ENCODE results near the gene ERICH2.

ERICH2 gene

GRCh38 chr2:170818752-170819470, 48.7 kb downstream of the ERICH2 start:
- H3K27ac ChIP-seq = no peak overlapping the region
- H3K4me3 ChIP-seq = peak overlapping the region; percentile 51 to 68
- TF ChIP-seq CTCF (IDR thresholded peaks at IDR 0.05) = no peak
- H3K36me3 ChIP-seq = no peaks in the 10 kb centered on the region
- intact Hi-C loops (cut with DNase I; ENCODE audit: low total_unique reads) = loop anchor here (5.0 kb wide), 2 partner anchors 102 to 457 kb away; partner anchors contain the start of gene SP5
- no peaks in the 10 kb centered on the region for H3K9me3 ChIP-seq
- no peak for DNase-seq
- H3K27me3 ChIP-seq = peaks cover 10 to 71% of the 10 kb centered on the region in 2 donors
- H3K4me1 ChIP-seq = peaks cover 0 to 88% (median 68%) of the 10 kb centered on the region in 4 donors

- peaks cover 0 to 87% (median 70%) of the 10 kb centered on the region in 4 donors for H3K4me1 ChIP-seq
- intact Hi-C loops (cut with DNase I; ENCODE audit: low total_unique reads) = loop anchor here (5.0 kb wide), 2 partner anchors 103 to 458 kb away; partner anchors contain the start of gene SP5
- DNase-seq = no peak
- H3K27me3 ChIP-seq = peaks cover 8 to 64% of the 10 kb centered on the region in 2 donors
- no peak for TF ChIP-seq CTCF (IDR thresholded peaks at IDR 0.05)
- no peaks in the 10 kb centered on the region for H3K36me3 ChIP-seq
- no peaks in the 10 kb centered on the region for H3K9me3 ChIP-seq
- no peak overlapping the region for H3K27ac ChIP-seq
- H3K4me3 ChIP-seq = peak overlapping the region in 1 of 2 donors; percentile 58
Observed at GRCh38 chr2:170819680-170820664, 49.8 kb downstream of the ERICH2 start.

GRCh38 chr2:170820757-170821530, 50.8 kb downstream of the ERICH2 start:
- Histone ChIP-seq H3K27me3 (peaks cover 2 to 54% of the 10 kb centered on the region in 2 donors), H3K4me1 (peaks cover 0 to 78% (median 62%) of the 10 kb centered on the region in 4 donors), H3K9me3 (no peaks in the 10 kb centered on the region), H3K4me3 (peak overlapping the region in 1 of 2 donors; percentile 58), H3K27ac (no peak overlapping the region), H3K36me3 (no peaks in the 10 kb centered on the region)
- no peak for TF ChIP-seq CTCF (IDR thresholded peaks at IDR 0.05)
- intact Hi-C loops (cut with DNase I; ENCODE audit: low total_unique reads) = no loop called here
- DNase-seq = no peak

- no peak for TF ChIP-seq CTCF (IDR thresholded peaks at IDR 0.05)
- no peaks in the 10 kb centered on the region for H3K36me3 ChIP-seq
- H3K4me1 ChIP-seq = peaks cover 0 to 71% (median 55%) of the 10 kb centered on the region in 4 donors
- H3K27me3 ChIP-seq = peaks cover 2 to 50% of the 10 kb centered on the region in 2 donors
- H3K9me3 ChIP-seq = no peaks in the 10 kb centered on the region
- H3K4me3 ChIP-seq = peak overlapping the region in 1 of 2 donors; percentile 58
- intact Hi-C loops (cut with DNase I; ENCODE audit: low total_unique reads) = no loop called here
- H3K27ac ChIP-seq = no peak overlapping the region
- no peak for DNase-seq
Observed at GRCh38 chr2:170821531-170822289, 51.5 kb downstream of the ERICH2 start.
